OCI-LY7 (cell line): ENCODE measurements around the gene ANO1. TPM values are rescaled to one million over a fixed set of nuclear protein-coding genes. Genes with fewer than 3 reads are reported as not detected.

Experiments
- BruUV-seq: library from RNA; stranded (reverse); fragments of 400-500 nt; replicated peaks from 2 replicates; lab custom pipeline; 2021; lab: Mats Ljungman, UMichigan
- CTCF ChIA-PET: fragments of 300-600 bp; sonication (Branson Sonifier 250); formaldehyde crosslinking; loops from one replicate; lab custom pipeline; 2022; ENCODE audit warnings: antibody characterized with exemption; ENCODE audit not compliant: unreplicated experiment; lab: Charles Lee
- POLR2A ChIA-PET: fragments of 300-600 bp; sonication (Branson Sonifier 250); formaldehyde crosslinking; loops from one replicate; lab custom pipeline; 2022; ENCODE audit warnings: antibody characterized with exemption; lab: Charles Lee
- DNase-seq: peaks from one replicate; pipeline ENCODE4 v3.0.0-alpha.2; 2015; ENCODE audit warnings: low spot score
- H2AFZ ChIP-seq: fragments of 200-600 bp; sonication (generic), shearing (Covaris generic); 2 replicates; pipeline ENCODE4 v1.6.1; 2014; ENCODE audit warnings: mild to moderate bottlenecking, antibody characterized with exemption, low read length, moderate library complexity
- H3K27ac ChIP-seq: fragments of 200-600 bp; sonication (generic); 2 replicates; pipeline ENCODE4 v1.5.1; 2014; ENCODE audit warnings: mixed run types, low read depth, mild to moderate bottlenecking, moderate library complexity, low read length, inconsistent platforms; ENCODE audit not compliant: poor library complexity, severe bottlenecking
- H3K36me3 ChIP-seq: fragments of 200-600 bp; sonication (generic); 2 replicates; pipeline ENCODE4 v1.6.1; 2014; ENCODE audit warnings: mild to moderate bottlenecking, antibody characterized with exemption, low read length, moderate library complexity, mixed read lengths; ENCODE audit not compliant: insufficient read depth
- H3K4me1 ChIP-seq: fragments of 200-600 bp; sonication (generic); 2 replicates; pipeline ENCODE4 v1.5.1; 2014; ENCODE audit warnings: mild to moderate bottlenecking, low read length; ENCODE audit not compliant: insufficient read depth, poor library complexity, severe bottlenecking
- H3K4me2 ChIP-seq: fragments of 200-600 bp; sonication (generic); 2 replicates; pipeline ENCODE4 v1.6.1; 2014; ENCODE audit warnings: mild to moderate bottlenecking, low read length
- H3K4me3 ChIP-seq: fragments of 200-600 bp; sonication (generic); 2 replicates; pipeline ENCODE4 v1.5.1; 2014; ENCODE audit warnings: mild to moderate bottlenecking, low read depth, low read length; ENCODE audit not compliant: poor library complexity, severe bottlenecking
- H3K79me2 ChIP-seq: fragments of 200-600 bp; sonication (generic); 2 replicates; pipeline ENCODE4 v1.6.1; 2016; ENCODE audit warnings: low read depth, mild to moderate bottlenecking, low read length, moderate library complexity, mixed read lengths; ENCODE audit not compliant: insufficient read depth
- H3K9me2 ChIP-seq: fragments of 200-600 bp; sonication (generic); 2 replicates; pipeline ENCODE4 v1.6.1; 2016; ENCODE audit warnings: mild to moderate bottlenecking, low read length, mixed read lengths; ENCODE audit not compliant: insufficient read depth
- H3K9me3 ChIP-seq: fragments of 200-600 bp; sonication (generic); 2 replicates; pipeline ENCODE4 v1.6.1; 2014; ENCODE audit warnings: mild to moderate bottlenecking, mixed run types, low read length, mixed read lengths
- H4K20me1 ChIP-seq: fragments of 200-600 bp; sonication (generic); 2 replicates; pipeline ENCODE4 v1.6.1; 2014; ENCODE audit warnings: mild to moderate bottlenecking, antibody characterized with exemption, low read length, moderate library complexity, mixed read lengths; ENCODE audit not compliant: insufficient read depth
- EZH2phosphoT487 ChIP-seq: fragments of 200-600 bp; sonication (generic); IDR thresholded peaks from 2 replicates; pipeline ENCODE4 v1.6.1; 2018; ENCODE audit warnings: low read depth, borderline replicate concordance, mild to moderate bottlenecking, mixed run types, antibody characterized with exemption, low read length, moderate library complexity, mixed read lengths
- intact Hi-C: fragments of 100-400 bp; cut with micrococcal nuclease; formaldehyde crosslinking; loops from one replicate; pipeline ENCODE4 v1.10.0; 2022; ENCODE audit not compliant: unreplicated experiment
- total RNA-seq, 2 experiments: library from RNA; depleted of rRNA in 1 of 2; stranded (reverse); fragments of >200 nt in 1 of 2; shearing (Covaris generic) in 1 of 2; gene quantifications; 2 replicates each; pipeline ENCODE4 v1.2.3, GENCODE V29; 2014 to 2022
- TF ChIP-seq, protein P1 (sequence below): fragments of 200-600 bp; sonication (generic); conservative IDR thresholded peaks from 2 replicates; pipeline ENCODE4 v1.5.1; 2014; ENCODE audit warnings: mild to moderate bottlenecking, antibody characterized with exemption, low read length, moderate library complexity, mixed read lengths

ANO1 gene
- total RNA-seq, 2 experiments from 2014 or later, result not detected

DNA sequence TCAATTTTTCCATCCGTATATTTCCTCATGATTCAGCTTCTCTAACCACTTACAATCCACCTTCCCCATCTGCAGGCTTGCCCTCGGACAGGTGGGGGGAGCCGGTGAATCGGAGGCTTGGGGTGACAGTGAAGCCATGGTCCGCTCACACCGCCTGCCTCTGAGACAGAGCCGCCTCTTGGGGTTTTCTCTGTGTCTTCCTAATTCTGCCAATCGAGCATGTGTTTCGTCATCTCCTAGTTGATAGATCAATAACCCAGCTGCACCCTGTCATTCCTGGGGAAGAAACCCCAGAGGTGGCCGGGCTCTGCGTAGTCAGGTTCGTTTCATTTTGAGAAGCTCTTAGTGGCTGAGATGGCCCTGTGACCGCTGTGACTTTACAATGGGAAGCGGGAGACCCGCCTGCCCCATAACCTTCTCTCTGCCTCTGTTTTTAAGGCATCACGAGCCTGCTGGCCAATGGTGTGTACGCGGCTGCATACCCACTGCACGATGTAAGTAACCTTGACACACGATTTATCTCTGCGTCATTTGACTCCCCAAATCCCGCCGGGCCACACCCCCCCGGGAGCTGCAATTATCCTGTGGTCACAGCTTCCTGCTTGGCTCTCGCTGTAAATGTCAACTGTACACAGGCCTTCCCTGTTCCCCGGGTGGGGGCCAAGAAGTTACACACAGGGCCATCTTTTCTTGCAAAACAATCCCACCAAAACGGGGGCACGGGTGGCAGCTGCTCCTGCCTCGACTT is 33.3 kb downstream of the ANO1 start:
- Histone ChIP-seq H3K4me3 (no peak overlapping the region), H3K79me2 (no peaks in the 10 kb centered on the region), H3K27ac (no peak overlapping the region), H4K20me1 (no peaks in the 10 kb centered on the region), H3K9me3 (no peaks in the 10 kb centered on the region), H3K4me1 (no peaks in the 10 kb centered on the region), H3K9me2 (no peaks in the 10 kb centered on the region), H2AFZ (no peak overlapping the region), H3K36me3 (no peaks in the 10 kb centered on the region), H3K4me2 (no peak overlapping the region)
- intact Hi-C loops, result no loop called here
- BruUV-seq, result no TSS peak
- ChIA-PET POLR2A (no interaction called here), CTCF (no interaction called here)
- no peak for DNase-seq
- TF ChIP-seq, protein P1, sequence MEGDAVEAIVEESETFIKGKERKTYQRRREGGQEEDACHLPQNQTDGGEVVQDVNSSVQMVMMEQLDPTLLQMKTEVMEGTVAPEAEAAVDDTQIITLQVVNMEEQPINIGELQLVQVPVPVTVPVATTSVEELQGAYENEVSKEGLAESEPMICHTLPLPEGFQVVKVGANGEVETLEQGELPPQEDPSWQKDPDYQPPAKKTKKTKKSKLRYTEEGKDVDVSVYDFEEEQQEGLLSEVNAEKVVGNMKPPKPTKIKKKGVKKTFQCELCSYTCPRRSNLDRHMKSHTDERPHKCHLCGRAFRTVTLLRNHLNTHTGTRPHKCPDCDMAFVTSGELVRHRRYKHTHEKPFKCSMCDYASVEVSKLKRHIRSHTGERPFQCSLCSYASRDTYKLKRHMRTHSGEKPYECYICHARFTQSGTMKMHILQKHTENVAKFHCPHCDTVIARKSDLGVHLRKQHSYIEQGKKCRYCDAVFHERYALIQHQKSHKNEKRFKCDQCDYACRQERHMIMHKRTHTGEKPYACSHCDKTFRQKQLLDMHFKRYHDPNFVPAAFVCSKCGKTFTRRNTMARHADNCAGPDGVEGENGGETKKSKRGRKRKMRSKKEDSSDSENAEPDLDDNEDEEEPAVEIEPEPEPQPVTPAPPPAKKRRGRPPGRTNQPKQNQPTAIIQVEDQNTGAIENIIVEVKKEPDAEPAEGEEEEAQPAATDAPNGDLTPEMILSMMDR, result no peak
- no peak for TF ChIP-seq EZH2phosphoT487

DNA sequence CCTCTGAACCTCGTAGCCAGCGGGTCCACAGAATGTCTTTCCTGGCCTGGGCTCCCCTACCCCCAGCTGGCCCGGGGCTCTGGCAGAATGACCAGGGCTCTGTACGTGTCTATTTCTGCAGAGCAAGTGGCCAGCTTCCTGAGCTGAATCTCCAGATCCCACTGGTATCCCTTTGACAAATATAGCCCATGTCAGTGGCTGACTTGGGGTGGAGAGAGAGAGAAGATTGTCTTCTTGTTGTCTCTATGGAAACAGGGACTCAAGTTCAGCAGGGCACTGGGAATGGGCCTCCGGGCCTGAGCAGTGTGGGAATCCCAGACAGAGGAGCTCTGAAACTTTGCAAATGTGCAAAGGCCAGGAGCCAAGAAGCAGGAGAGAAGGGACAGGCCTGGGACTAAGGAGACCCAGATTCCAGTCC is 33.9 kb downstream of the ANO1 start:
- Histone ChIP-seq H3K9me2 (no peaks in the 10 kb centered on the region), H3K79me2 (no peaks in the 10 kb centered on the region), H3K27ac (no peak overlapping the region), H3K4me2 (no peak overlapping the region), H3K36me3 (no peaks in the 10 kb centered on the region), H3K4me3 (no peak overlapping the region), H4K20me1 (no peaks in the 10 kb centered on the region), H2AFZ (no peak overlapping the region), H3K9me3 (no peaks in the 10 kb centered on the region), H3K4me1 (no peaks in the 10 kb centered on the region)
- no TSS peak for BruUV-seq
- POLR2A ChIA-PET, result no interaction called here
- CTCF ChIA-PET, result no interaction called here
- intact Hi-C loops, result no loop called here
- no peak for DNase-seq
- no peak for TF ChIP-seq EZH2phosphoT487
- TF ChIP-seq, protein P1, result no peak

DNA sequence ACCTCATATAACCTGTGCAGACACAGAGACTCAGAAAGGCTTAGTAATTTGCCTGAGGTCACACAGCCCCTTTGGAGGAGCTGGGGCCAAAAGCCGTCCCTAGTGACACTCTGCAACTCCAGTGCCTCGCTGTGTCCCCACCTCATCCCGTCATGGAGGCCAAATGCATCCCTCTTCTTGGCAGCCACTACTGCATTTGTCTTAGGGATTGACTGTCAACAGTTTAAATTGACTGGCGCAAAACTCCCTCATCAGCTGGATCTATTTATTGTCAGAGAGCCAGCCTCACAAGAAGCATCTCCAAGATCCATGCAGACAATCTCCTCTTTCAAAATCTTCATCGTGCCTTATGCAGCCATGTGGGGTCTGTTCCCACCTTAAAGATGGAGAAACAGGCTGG is 35.7 kb downstream of the ANO1 start:
- TF ChIP-seq, protein P1, result no peak
- TF ChIP-seq EZH2phosphoT487, result no peak
- ChIA-PET POLR2A (no interaction called here), CTCF (no interaction called here)
- H3K4me2 ChIP-seq, result no peak overlapping the region
- H2AFZ ChIP-seq, result no peak overlapping the region
- no peaks in the 10 kb centered on the region for H3K9me3 ChIP-seq
- no peaks in the 10 kb centered on the region for H4K20me1 ChIP-seq
- DNase-seq, result no peak
- H3K36me3 ChIP-seq, result no peaks in the 10 kb centered on the region
- BruUV-seq, result no TSS peak
- H3K4me3 ChIP-seq, result no peak overlapping the region
- no peaks in the 10 kb centered on the region for H3K4me1 ChIP-seq
- intact Hi-C loops, result no loop called here
- no peaks in the 10 kb centered on the region for H3K79me2 ChIP-seq
- no peak overlapping the region for H3K27ac ChIP-seq
- no peaks in the 10 kb centered on the region for H3K9me2 ChIP-seq
